GM23338 (cell line): ENCODE measurements around the gene SNX1. TPM values are rescaled to one million over a fixed set of nuclear protein-coding genes. Genes with fewer than 3 reads are reported as not detected.

Experiments
- ATAC-seq: fragments of 200-7000 bp; cut with Tn5 transposase; 3 replicates; pipeline ENCODE4 v1.9.1; 2020
- DNase-seq: peaks from one replicate; pipeline ENCODE4 v3.0.0-alpha.2; 2015; ENCODE audit warnings: low spot score
- H2AFZ ChIP-seq: fragments of 200-600 bp; sonication (generic); 2 replicates; pipeline ENCODE4 v1.8.0; 2016; ENCODE audit warnings: antibody characterized with exemption, mild to moderate bottlenecking, moderate library complexity
- H3F3A ChIP-seq: fragments of 200-600 bp; sonication (generic); replicated peaks from 2 replicates; pipeline ENCODE4 v1.8.0; 2017; ENCODE audit warnings: antibody characterized with exemption, mixed run types, low read depth
- H3K27ac ChIP-seq: fragments of 200-600 bp; sonication (generic); 2 replicates; pipeline ENCODE4 v1.6.1; 2016; ENCODE audit warnings: low read depth
- H3K27me3 ChIP-seq: fragments of 200-600 bp; sonication (generic); 2 replicates; pipeline ENCODE4 v1.8.0; 2016; ENCODE audit warnings: mild to moderate bottlenecking, mixed run types, moderate library complexity; ENCODE audit not compliant: insufficient read depth
- H3K36me3 ChIP-seq: fragments of 200-600 bp; sonication (generic); 2 replicates; pipeline ENCODE4 v1.8.0; 2016; ENCODE audit warnings: mild to moderate bottlenecking; ENCODE audit not compliant: insufficient read depth
- H3K4me1 ChIP-seq: fragments of 200-600 bp; sonication (generic); 2 replicates; pipeline ENCODE4 v1.8.0; 2016; ENCODE audit warnings: mild to moderate bottlenecking, moderate library complexity; ENCODE audit not compliant: insufficient read depth
- H3K4me2 ChIP-seq: fragments of 200-600 bp; sonication (generic); 2 replicates; pipeline ENCODE4 v1.7.1; 2017; ENCODE audit warnings: mixed run types
- H3K4me3 ChIP-seq: fragments of 200-600 bp; sonication (generic); 2 replicates; pipeline ENCODE4 v1.6.1; 2016; ENCODE audit warnings: mixed run types
- H3K79me2 ChIP-seq: fragments of 200-600 bp; sonication (generic); replicated peaks from 2 replicates; pipeline ENCODE4 v1.8.0; 2017; ENCODE audit warnings: mild to moderate bottlenecking; ENCODE audit not compliant: insufficient read depth
- H3K9me2 ChIP-seq: fragments of 200-600 bp; sonication (generic); 2 replicates; pipeline ENCODE4 v1.8.0; 2017; ENCODE audit not compliant: insufficient read depth
- H4K20me1 ChIP-seq: fragments of 200-600 bp; sonication (generic); replicated peaks from 2 replicates; pipeline ENCODE4 v1.8.0; 2017; ENCODE audit warnings: mild to moderate bottlenecking; ENCODE audit not compliant: insufficient read depth
- H3K27ac Mint-ChIP-seq: 2 replicates; pipeline ENCODE4 v1.8.0; 2020; ENCODE audit warnings: inconsistent platforms, mild to moderate bottlenecking, moderate library complexity, mixed read lengths
- H3K27me3 Mint-ChIP-seq: 3 replicates; pipeline ENCODE4 v1.8.0; 2022; ENCODE audit warnings: low read depth, mild to moderate bottlenecking, moderate library complexity, mixed read lengths, inconsistent platforms; ENCODE audit not compliant: insufficient read depth, poor library complexity
- H3K36me3 Mint-ChIP-seq: 3 replicates; pipeline ENCODE4 v1.8.0; 2021; ENCODE audit warnings: low read depth, mild to moderate bottlenecking, inconsistent platforms, moderate library complexity, mixed read lengths
- H3K4me1 Mint-ChIP-seq: 3 replicates; pipeline ENCODE4 v1.8.0; 2020; ENCODE audit warnings: mild to moderate bottlenecking, inconsistent platforms, mixed read lengths
- H3K4me3 Mint-ChIP-seq: 3 replicates; pipeline ENCODE4 v1.8.0; 2021; ENCODE audit warnings: moderate library complexity, mild to moderate bottlenecking, inconsistent platforms, mixed read lengths
- H3K9me3 Mint-ChIP-seq: 3 replicates; pipeline ENCODE4 v1.8.0; 2020; ENCODE audit warnings: moderate library complexity, mild to moderate bottlenecking, inconsistent platforms, mixed read lengths
- CTCF ChIP-seq, 2 experiments: fragments of 200-600 bp in 1 of 2; sonication (generic) in 1 of 2; conservative IDR thresholded peaks; 2 replicates each; pipeline versions ENCODE4 v1.5.1 to v1.6.1; 2016 to 2017; ENCODE audit warnings: antibody characterized with exemption in 2 of 2, low read depth in 2 of 2, mild to moderate bottlenecking in 2 of 2, moderate library complexity in 1 of 2
- EZH2phosphoT487 ChIP-seq: fragments of 200-600 bp; sonication (generic); IDR thresholded peaks from one replicate; pipeline ENCODE4 v1.8.1; 2018; ENCODE audit warnings: antibody characterized with exemption; ENCODE audit not compliant: unreplicated experiment
- POLR2AphosphoS5 ChIP-seq: IDR thresholded peaks from 2 replicates; pipeline ENCODE4 v1.6.1; 2016; ENCODE audit warnings: antibody characterized with exemption, low read depth
- REST ChIP-seq: IDR thresholded peaks from one replicate; pipeline ENCODE4 v1.6.1; 2018; ENCODE audit warnings: antibody characterized with exemption; ENCODE audit not compliant: unreplicated experiment
- ZNF462 ChIP-seq: fragments of 250-450 bp; sonication (Bioruptor Pico); IDR thresholded peaks from 2 replicates; pipeline ENCODE4 v1.5.0; 2020; ENCODE audit warnings: mild to moderate bottlenecking, moderate library complexity
- polyA plus RNA-seq: library from polyadenylated mRNA; unstranded; fragments of >200 nt; fragmentation: Nextera tagmentation; extraction: Ambion mirVana; gene quantifications from 2 replicates; pipeline ENCODE4 v1.2.1, GENCODE V29; 2016
- total RNA-seq: library from RNA; depleted of rRNA; stranded (reverse); fragments of >200 nt; shearing (Covaris generic); gene quantifications from 2 replicates; pipeline ENCODE4 v1.2.3, GENCODE V29; 2014

Gene SNX1
- total and polyA plus RNA-seq, 2 experiments from 2014 or later: 33.3 to 33.8 TPM

- TF ChIP-seq ZNF462 (CRISPR knock-in tag) (no peak), POLR2AphosphoS5 (no peak)
Observed at GRCh38 chr15:64144192-64144564, 48.4 kb downstream of the SNX1 start (continued).

- Histone ChIP-seq H3K4me1 (no peaks in the 10 kb centered on the region), H3K4me2 (no peak overlapping the region), H3K79me2 (no peaks in the 10 kb centered on the region), H4K20me1 (no peaks in the 10 kb centered on the region), H3K27ac (no peak overlapping the region), H3K27me3 (no peaks in the 10 kb centered on the region), H2AFZ (no peak overlapping the region), H3F3A (no peaks in the 10 kb centered on the region), H3K4me3 (no peak overlapping the region), H3K9me2 (no peaks in the 10 kb centered on the region), H3K36me3 (no peaks in the 10 kb centered on the region)
- no peaks in the 10 kb centered on the region; the same call in 2 of the 3 replicates for H3K36me3 Mint-ChIP-seq
- no peak overlapping the region for H3K4me3 Mint-ChIP-seq
- no peak for DNase-seq
- no peak for TF ChIP-seq CTCF (conservative IDR thresholded peaks at IDR 0.05; ENCODE audit: low read depth in 2 of 2)
- TF ChIP-seq EZH2phosphoT487: no peak
- no peak for TF ChIP-seq REST
- peaks cover 6% of the 10 kb centered on the region for H3K27me3 Mint-ChIP-seq
- no peak overlapping the region for H3K27ac Mint-ChIP-seq
- ATAC-seq: no peak
- H3K9me3 Mint-ChIP-seq: no peaks in the 10 kb centered on the region; the same call in 2 of the 3 replicates
- peaks cover 4% of the 10 kb centered on the region for H3K4me1 Mint-ChIP-seq
Observed at GRCh38 chr15:64144565-64145281, 48.9 kb downstream of the SNX1 start.
